B cell (primary cell): Measurements from ENCODE around the gene CPEB2. TPM values are rescaled to one million over a fixed set of nuclear protein-coding genes. Genes with fewer than 3 reads are reported as not detected.

Experiments used
- ATAC-seq: fragments of 200-7000 bp; cut with Tn5 transposase; one replicate; pipeline ENCODE4 v1.10.0; 2021; ENCODE audit warnings: low read depth, mild to moderate bottlenecking, moderate number of reproducible peaks, moderate library complexity
- CTCF ChIA-PET: fragments of 350-600 bp; sonication (Branson Sonifier 250); formaldehyde crosslinking; loops from one replicate; lab custom pipeline; 2021; ENCODE audit warnings: antibody characterized with exemption, inconsistent platforms; lab: Charles Lee
- POLR2A ChIA-PET: fragments of 350-600 bp; sonication (Branson Sonifier 250); formaldehyde crosslinking; loops from one replicate; lab custom pipeline; 2021; ENCODE audit warnings: antibody characterized with exemption; lab: Charles Lee
- DNase-seq: peaks from one replicate; pipeline ENCODE4 v3.0.0; 2013
- H2AFZ ChIP-seq: 2 replicates; pipeline ENCODE4 v1.6.1; 2012; ENCODE audit warnings: mild to moderate bottlenecking, low read depth, low read length; ENCODE audit not compliant: insufficient read depth, poor library complexity, severe bottlenecking
- H3K27ac ChIP-seq, 2 donors: 1 replicate in 1 of 2; 2 replicates in 1 of 2; pipeline ENCODE4 v1.5.1; 2012 to 2013; ENCODE audit warnings: low read length in 2 of 2, mild to moderate bottlenecking in 2 of 2, moderate library complexity in 1 of 2
- H3K27me3 ChIP-seq, 4 experiments: fragments of 200-600 bp in 1 of 4; sonication (generic) in 1 of 4; replicated peaks in 1 of 4; 1 replicate in 2 of 4; 2 replicates in 2 of 4; pipeline versions ENCODE4 v1.6.1 to v1.7.0; 2013 to 2016; ENCODE audit warnings: low read length in 3 of 4, mild to moderate bottlenecking in 2 of 4, mixed read lengths in 1 of 4, moderate library complexity in 1 of 4; ENCODE audit not compliant: insufficient read depth in 4 of 4, control insufficient read depth in 3 of 4; ENCODE audit errors: control extremely low read depth in 1 of 4
- H3K36me3 ChIP-seq, 2 experiments: replicated peaks in 1 of 2; 1 replicate in 1 of 2; 2 replicates in 1 of 2; pipeline versions ENCODE4 v1.6.1 to v1.7.1; 2013; ENCODE audit warnings: low read length in 1 of 2; ENCODE audit not compliant: insufficient read depth in 2 of 2, control insufficient read depth in 1 of 2; ENCODE audit errors: control extremely low read depth in 1 of 2, extremely low read depth in 1 of 2
- H3K4me1 ChIP-seq, 2 donors: fragments of 200-600 bp in 1 of 2; sonication (generic) in 1 of 2; 1 replicate in 1 of 2; 2 replicates in 1 of 2; pipeline versions ENCODE4 v1.5.1 to v1.6.1; 2013 to 2017; ENCODE audit warnings: low read length in 2 of 2; ENCODE audit not compliant: control insufficient read depth in 2 of 2, insufficient read depth in 2 of 2
- H3K4me2 ChIP-seq: replicated peaks from 2 replicates; pipeline ENCODE3; 2012; ENCODE audit warnings: mild to moderate bottlenecking, low read depth, low read length; ENCODE audit not compliant: poor library complexity, severe bottlenecking
- H3K4me3 ChIP-seq, 5 experiments: fragments of 200-600 bp in 1 of 5; sonication (generic) in 1 of 5; 1 replicate in 3 of 5; 2 replicates in 2 of 5; pipeline versions ENCODE4 v1.5.1 to v1.7.0; 2011 to 2016; ENCODE audit warnings: low read length in 4 of 5, mild to moderate bottlenecking in 4 of 5, low read depth in 2 of 5, control low read depth in 1 of 5, moderate library complexity in 1 of 5; ENCODE audit not compliant: insufficient read depth in 1 of 5; ENCODE audit errors: control extremely low read depth in 1 of 5, extremely low read depth in 1 of 5
- H3K79me2 ChIP-seq: fragments of 200-600 bp; sonication (generic); one replicate; pipeline ENCODE4 v1.6.0; 2016; ENCODE audit warnings: low read length; ENCODE audit not compliant: control insufficient read depth, insufficient read depth
- H3K9ac ChIP-seq: fragments of 200-600 bp; sonication (generic); 2 replicates; pipeline ENCODE4 v1.6.1; 2017; ENCODE audit warnings: mild to moderate bottlenecking, low read length, moderate library complexity
- H3K9me3 ChIP-seq, 3 donors: one replicate each; pipeline versions ENCODE4 v1.6.1 to v1.7.1; 2013; ENCODE audit warnings: low read length in 2 of 3; ENCODE audit not compliant: control insufficient read depth in 2 of 3, insufficient read depth in 1 of 3; ENCODE audit errors: control extremely low read depth in 1 of 3
- H4K20me1 ChIP-seq: 2 replicates; pipeline ENCODE4 v1.6.0; 2012; ENCODE audit warnings: mild to moderate bottlenecking, low read length; ENCODE audit not compliant: insufficient read depth, control insufficient read depth, poor library complexity, severe bottlenecking
- H3K27ac Mint-ChIP-seq: one replicate; pipeline ENCODE4 v1.8.0; 2021; ENCODE audit warnings: mixed read lengths
- H3K27me3 Mint-ChIP-seq: one replicate; pipeline ENCODE4 v1.8.0; 2021; ENCODE audit warnings: mixed read lengths
- H3K4me1 Mint-ChIP-seq: one replicate; pipeline ENCODE4 v1.8.0; 2021; ENCODE audit warnings: mixed read lengths
- H3K4me3 Mint-ChIP-seq: one replicate; pipeline ENCODE4 v1.8.0; 2021; ENCODE audit warnings: mixed read lengths
- H3K9me3 Mint-ChIP-seq: one replicate; pipeline ENCODE4 v1.8.0; 2022; ENCODE audit warnings: mixed read lengths; ENCODE audit not compliant: insufficient read depth
- EZH2 ChIP-seq: IDR thresholded peaks from 2 replicates; pipeline ENCODE4 v1.6.1; 2012; ENCODE audit warnings: borderline replicate concordance, low read depth, mild to moderate bottlenecking, moderate library complexity, low read length; ENCODE audit not compliant: insufficient read depth, poor library complexity, severe bottlenecking
- WGBS: methylation state at CpG from one replicate; pipeline ENCODE4 v1.1.5; 2013; ENCODE audit warnings: missing lambda C conversion rate; ENCODE audit not compliant: insufficient coverage; 5-methylcytosine and 5-hydroxymethylcytosine counted together
- intact Hi-C: fragments of 100-400 bp; cut with micrococcal nuclease; formaldehyde crosslinking; loops from one replicate; pipeline ENCODE4 v1.10.0; 2022
- polyA plus RNA-seq: library from polyadenylated mRNA; depleted of rRNA; stranded (reverse); fragments of >200 nt; gene quantifications from 2 replicates; pipeline ENCODE4 v1.2.3, GENCODE V29; 2012
- total RNA-seq, 2 donors: library from RNA; stranded (reverse); fragments of 120-200 nt in 1 of 2; gene quantifications; 1 replicate in 1 of 2; 2 replicates in 1 of 2; pipeline versions ENCODE4 v1.2.3 to v1.2.4, GENCODE V29; 2013 to 2022
- TF ChIP-seq, protein P1 (sequence below): fragments of 200-600 bp; IDR thresholded peaks from one replicate; pipeline ENCODE4 v1.8.0; 2022; ENCODE audit warnings: antibody characterized with exemption, mild to moderate bottlenecking

CPEB2 gene
- total and polyA plus RNA-seq, 2 donors (not counting 1 experiment from before 2014, with no cell fraction given), result 3.2 to 18.0 TPM

GRCh38 chr4:15037923-15038541 lies 35.8 kb downstream of the CPEB2 start:
- no peak for TF ChIP-seq EZH2
- TF ChIP-seq, protein P1, sequence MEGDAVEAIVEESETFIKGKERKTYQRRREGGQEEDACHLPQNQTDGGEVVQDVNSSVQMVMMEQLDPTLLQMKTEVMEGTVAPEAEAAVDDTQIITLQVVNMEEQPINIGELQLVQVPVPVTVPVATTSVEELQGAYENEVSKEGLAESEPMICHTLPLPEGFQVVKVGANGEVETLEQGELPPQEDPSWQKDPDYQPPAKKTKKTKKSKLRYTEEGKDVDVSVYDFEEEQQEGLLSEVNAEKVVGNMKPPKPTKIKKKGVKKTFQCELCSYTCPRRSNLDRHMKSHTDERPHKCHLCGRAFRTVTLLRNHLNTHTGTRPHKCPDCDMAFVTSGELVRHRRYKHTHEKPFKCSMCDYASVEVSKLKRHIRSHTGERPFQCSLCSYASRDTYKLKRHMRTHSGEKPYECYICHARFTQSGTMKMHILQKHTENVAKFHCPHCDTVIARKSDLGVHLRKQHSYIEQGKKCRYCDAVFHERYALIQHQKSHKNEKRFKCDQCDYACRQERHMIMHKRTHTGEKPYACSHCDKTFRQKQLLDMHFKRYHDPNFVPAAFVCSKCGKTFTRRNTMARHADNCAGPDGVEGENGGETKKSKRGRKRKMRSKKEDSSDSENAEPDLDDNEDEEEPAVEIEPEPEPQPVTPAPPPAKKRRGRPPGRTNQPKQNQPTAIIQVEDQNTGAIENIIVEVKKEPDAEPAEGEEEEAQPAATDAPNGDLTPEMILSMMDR, result no peak
- Mint-ChIP-seq H3K4me3 (no peak overlapping the region), H3K27ac (no peak overlapping the region), H3K4me1 (no peaks in the 10 kb centered on the region), H3K9me3 (no peaks in the 10 kb centered on the region), H3K27me3 (no peaks in the 10 kb centered on the region)
- Histone ChIP-seq H3K36me3 (peaks cover 5 to 18% of the 10 kb centered on the region in 2 experiments), H3K9ac (no peak overlapping the region), H3K9me3 (no peaks in the 10 kb centered on the region), H3K79me2 (peaks cover 4% of the 10 kb centered on the region), H3K27me3 (no peaks in the 10 kb centered on the region), H3K4me3 (no peak overlapping the region), H4K20me1 (no peaks in the 10 kb centered on the region), H3K4me2 (no peak overlapping the region), H3K27ac (no peak overlapping the region), H2AFZ (no peak overlapping the region), H3K4me1 (no peaks in the 10 kb centered on the region)
- POLR2A ChIA-PET, result no interaction called here
- CTCF ChIA-PET, result no interaction called here
- no peak for ATAC-seq
- DNase-seq, result no peak
- intact Hi-C loops, result no loop called here

GRCh38 chr4:15040916-15041463 lies 38.7 kb downstream of the CPEB2 start:
- DNase-seq (no peak), ATAC-seq (no peak)
- Histone ChIP-seq H3K79me2 (no peaks in the 10 kb centered on the region), H3K27me3 (no peaks in the 10 kb centered on the region), H3K9me3 (no peaks in the 10 kb centered on the region), H3K36me3 (peaks cover 5% of the 10 kb centered on the region in 2 experiments), H4K20me1 (no peaks in the 10 kb centered on the region), H3K4me1 (no peaks in the 10 kb centered on the region), H3K9ac (no peak overlapping the region), H2AFZ (no peak overlapping the region), H3K27ac (no peak overlapping the region), H3K4me3 (no peak overlapping the region), H3K4me2 (no peak overlapping the region)
- Mint-ChIP-seq H3K9me3 (no peaks in the 10 kb centered on the region), H3K4me3 (no peak overlapping the region), H3K4me1 (no peaks in the 10 kb centered on the region), H3K27me3 (no peaks in the 10 kb centered on the region), H3K27ac (no peak overlapping the region)
- no peak for TF ChIP-seq EZH2
- intact Hi-C loops, result no loop called here
- CTCF ChIA-PET, result interaction anchor here (1.3 kb wide), 1 partner anchor 17 kb away, joined by 3 read pairs; no protein-coding TSS in a partner anchor
- no CpG with 5 or more reads among the region's 3 CpGs for WGBS
- POLR2A ChIA-PET, result no interaction called here
